HS-27A (cell line): Measurements from ENCODE around the gene PAOX.

Source experiments
- DNase-seq: peaks from one replicate; pipeline ENCODE4 v3.0.0-alpha.2; 2012; ENCODE audit warnings: low read depth, missing footprints

The PAOX gene

GRCh38 chr10:133349577-133350011, 29.5 kb upstream of the PAOX start:
- DNase-seq: no peak

GRCh38 chr10:133350283-133350949, 28.6 kb upstream of the PAOX start:
- DNase-seq: no peak

GRCh38 chr10:133350950-133351329, 28.1 kb upstream of the PAOX start:
- DNase-seq: no peak

GRCh38 chr10:133351408-133352318, 27.4 kb upstream of the PAOX start:
- DNase-seq: no peak

GRCh38 chr10:133353202-133353959, 25.7 kb upstream of the PAOX start:
- no peak for DNase-seq

GRCh38 chr10:133353988-133354605, 25.0 kb upstream of the PAOX start:
- no peak for DNase-seq

GRCh38 chr10:133354672-133355240, 24.3 kb upstream of the PAOX start:
- no peak for DNase-seq

GRCh38 chr10:133355266-133355665, 23.8 kb upstream of the PAOX start:
- DNase-seq: no peak

- no peak for DNase-seq
Measured at GRCh38 chr10:133355991-133356390, 23.1 kb upstream of the PAOX start.

GRCh38 chr10:133356549-133357284, 22.3 kb upstream of the PAOX start:
- DNase-seq: no peak

- DNase-seq: no peak
Measured at GRCh38 chr10:133357285-133358161, 21.5 kb upstream of the PAOX start, which contains the start of gene FUOM. Gene FUOM (minus strand): TSS chr10:133358019. CDS start chr10:133358007, 12 bp downstream.

- DNase-seq: no peak
Measured at GRCh38 chr10:133358162-133358924, 20.7 kb upstream of the PAOX start.

GRCh38 chr10:133358925-133359310, 20.1 kb upstream of the PAOX start:
- DNase-seq: no peak

GRCh38 chr10:133359554-133359971, 19.5 kb upstream of the PAOX start:
- DNase-seq: no peak

- no peak for DNase-seq
Measured at GRCh38 chr10:133359972-133360610, 19.0 kb upstream of the PAOX start.

GRCh38 chr10:133361227-133361626, 17.8 kb upstream of the PAOX start:
- DNase-seq: no peak

- DNase-seq: no peak
Measured at GRCh38 chr10:133361773-133362441, 17.2 kb upstream of the PAOX start.

GRCh38 chr10:133362846-133363245, 16.2 kb upstream of the PAOX start:
- DNase-seq: no peak
